Measurements from ENCODE around the gene GATAD2A. TPM values are rescaled to one million over a fixed set of nuclear protein-coding genes. Genes with fewer than 3 reads are reported as not detected.

The GATAD2A gene
- total and polyA plus RNA-seq, 7 experiments from 2014 or later = 11.3 to 123 (median 102) TPM

DNA sequence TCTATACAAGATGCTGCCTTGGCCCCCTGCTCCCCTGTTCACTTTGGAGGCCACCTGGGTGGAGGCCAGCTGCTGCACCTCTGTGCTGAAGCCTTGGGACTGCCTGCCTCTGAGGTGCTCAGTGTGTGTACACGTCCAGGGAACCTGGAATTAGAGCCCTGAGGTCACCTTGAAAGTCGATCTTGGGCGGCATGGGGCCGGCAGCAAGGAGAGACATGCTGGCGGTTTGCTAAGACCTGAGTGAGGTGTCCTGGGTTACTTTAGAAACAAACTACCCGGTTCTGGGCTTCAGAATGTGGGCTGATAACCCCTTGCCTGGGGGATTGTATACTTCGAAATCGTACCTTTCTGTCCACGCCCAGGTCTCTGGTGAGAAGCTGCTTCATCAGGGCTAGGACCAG, 84.3 kb downstream of the GATAD2A start:
- Mint-ChIP-seq H3K4me1 (peaks cover 27 to 61% (median 52%) of the 10 kb centered on the region in 7 donors), H3K36me3 (peaks cover 0 to 13% (median 2%) of the 10 kb centered on the region in 5 donors), H3K27ac (peak overlapping the region; percentile 96 to 99 (median 99)), H3K27me3 (no peaks in the 10 kb centered on the region), H3K4me3 (peak overlapping the region in 9 of 10 donors; percentile 58 to 84 (median 76)), H3K9me3 (no peaks in the 10 kb centered on the region)
- ChIA-PET POLR2A (interaction anchor here (0.7 to 6.4 kb wide), 15 partner anchors 19 to 570 kb away, joined by 3 to 101 read pairs (median 4); partner anchors contain the start of genes BORCS8, DDX49, GATAD2A and NDUFA13), CTCF (interaction anchor here (0.5 to 4.0 kb wide), 24 partner anchors 22 to 349 kb away, joined by 3 to 94 read pairs (median 4); partner anchors contain the start of gene GATAD2A)
- Histone ChIP-seq H3K36me3 (ENCODE audit: control insufficient read depth in 2 of 3, insufficient read depth in 3 of 3, low read length in 3 of 3) (peaks cover 7 to 27% (median 14%) of the 10 kb centered on the region in 3 experiments), H3K4me1 (ENCODE audit: control insufficient read depth in 2 of 2, insufficient read depth in 2 of 2, low read length in 2 of 2) (peaks cover 33 to 50% of the 10 kb centered on the region in 2 donors), H3K27ac (ENCODE audit: low read depth, low read length) (peak overlapping the region; percentile 81), H3K4me3 (ENCODE audit: low read length) (peak overlapping the region; percentile 31), H3K27me3 (ENCODE audit: control insufficient read depth in 2 of 2, insufficient read depth in 2 of 2, low read length in 2 of 2) (no peaks in the 10 kb centered on the region), H3K9me3 (ENCODE audit: control insufficient read depth in 2 of 3, low read length in 3 of 3) (no peaks in the 10 kb centered on the region)
- ATAC-seq = peak; percentile 13
- DNase-seq = peak in 3 of 9 donors; percentile 18 to 37 (median 26)
- intact Hi-C loops (cut with micrococcal nuclease) = loop anchor here (1.0 to 10.0 kb wide), 14 partner anchors 26 to 428 kb away; partner anchors contain the start of genes BORCS8 (in 2 of the 2), GATAD2A (in 2 of the 2), MAU2 (in 2 of the 2) and NDUFA13 (in 2 of the 2)

DNA sequence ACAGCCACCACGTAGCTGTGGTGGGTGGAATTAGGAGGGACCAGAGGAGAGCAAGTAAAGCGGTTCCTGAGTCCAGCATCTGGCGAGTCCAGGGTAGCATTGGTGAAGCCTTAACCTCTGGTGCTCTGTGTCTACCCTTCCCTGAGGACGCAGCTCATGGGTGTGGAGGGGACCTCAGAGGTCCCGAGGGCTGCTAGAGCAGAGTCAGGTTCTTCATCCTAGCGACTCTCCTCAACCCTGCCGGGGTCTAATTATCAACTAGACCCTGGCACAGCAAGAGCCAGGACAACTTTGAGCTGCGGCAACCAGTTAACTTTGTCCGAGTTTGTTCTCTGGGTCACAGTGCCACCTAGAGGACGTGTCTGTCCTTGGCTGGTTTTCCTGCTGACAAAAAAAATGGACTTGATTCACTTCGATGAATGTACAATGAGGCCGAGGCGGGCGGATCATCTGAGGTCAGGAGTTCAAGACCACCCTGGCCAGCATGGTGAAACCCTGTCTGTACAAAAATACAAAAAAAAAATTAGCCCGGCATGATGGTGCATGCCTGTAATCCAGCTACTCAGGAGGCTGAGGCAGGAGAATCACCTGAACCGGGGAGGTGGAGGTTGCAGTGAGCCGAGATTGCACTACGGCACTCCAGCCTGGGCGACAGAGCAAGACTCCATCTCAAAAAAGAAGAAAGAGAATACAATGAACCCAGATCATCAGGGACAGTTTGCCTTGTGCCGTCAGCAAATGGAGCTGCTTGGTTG, 84.9 kb downstream of the GATAD2A start:
- Histone ChIP-seq H3K27me3 (ENCODE audit: control insufficient read depth in 2 of 2, insufficient read depth in 2 of 2, low read length in 2 of 2) (no peaks in the 10 kb centered on the region), H3K4me1 (ENCODE audit: control insufficient read depth in 2 of 2, insufficient read depth in 2 of 2, low read length in 2 of 2) (peaks cover 33 to 44% of the 10 kb centered on the region in 2 donors), H3K9me3 (ENCODE audit: control insufficient read depth in 2 of 3, low read length in 3 of 3) (no peaks in the 10 kb centered on the region), H3K27ac (ENCODE audit: low read depth, low read length) (peak overlapping the region; percentile 81), H3K36me3 (ENCODE audit: control insufficient read depth in 2 of 3, insufficient read depth in 3 of 3, low read length in 3 of 3) (peaks cover 7 to 31% (median 14%) of the 10 kb centered on the region in 3 experiments), H3K4me3 (ENCODE audit: low read length) (peak overlapping the region; percentile 31)
- ChIA-PET POLR2A (interaction anchor here (0.6 to 6.4 kb wide), 17 partner anchors 19 to 571 kb away, joined by 3 to 101 read pairs (median 4); partner anchors contain the start of genes BORCS8, DDX49, GATAD2A and NDUFA13), CTCF (interaction anchor here (0.5 to 4.0 kb wide), 32 partner anchors 15 to 350 kb away, joined by 3 to 94 read pairs (median 4); partner anchors contain the start of gene GATAD2A)
- peaks cover 26 to 56% (median 50%) of the 10 kb centered on the region in 7 donors for H3K4me1 Mint-ChIP-seq
- peak overlapping the region in 6 of 10 donors; percentile 58 to 84 (median 75) for H3K4me3 Mint-ChIP-seq
- intact Hi-C loops (cut with micrococcal nuclease) = loop anchor here in 1 of 2 donors (1.0 to 2.0 kb wide), 3 partner anchors 123 to 344 kb away; no protein-coding TSS in a partner anchor
- no peaks in the 10 kb centered on the region for H3K27me3 Mint-ChIP-seq
- H3K36me3 Mint-ChIP-seq = peaks cover 0 to 16% (median 3%) of the 10 kb centered on the region in 5 donors
- peak; percentile 64 for ATAC-seq
- peak; percentile 59 to 83 (median 77) for DNase-seq
- peak overlapping the region; percentile 96 to 99 (median 99) for H3K27ac Mint-ChIP-seq
- no peaks in the 10 kb centered on the region for H3K9me3 Mint-ChIP-seq

DNA sequence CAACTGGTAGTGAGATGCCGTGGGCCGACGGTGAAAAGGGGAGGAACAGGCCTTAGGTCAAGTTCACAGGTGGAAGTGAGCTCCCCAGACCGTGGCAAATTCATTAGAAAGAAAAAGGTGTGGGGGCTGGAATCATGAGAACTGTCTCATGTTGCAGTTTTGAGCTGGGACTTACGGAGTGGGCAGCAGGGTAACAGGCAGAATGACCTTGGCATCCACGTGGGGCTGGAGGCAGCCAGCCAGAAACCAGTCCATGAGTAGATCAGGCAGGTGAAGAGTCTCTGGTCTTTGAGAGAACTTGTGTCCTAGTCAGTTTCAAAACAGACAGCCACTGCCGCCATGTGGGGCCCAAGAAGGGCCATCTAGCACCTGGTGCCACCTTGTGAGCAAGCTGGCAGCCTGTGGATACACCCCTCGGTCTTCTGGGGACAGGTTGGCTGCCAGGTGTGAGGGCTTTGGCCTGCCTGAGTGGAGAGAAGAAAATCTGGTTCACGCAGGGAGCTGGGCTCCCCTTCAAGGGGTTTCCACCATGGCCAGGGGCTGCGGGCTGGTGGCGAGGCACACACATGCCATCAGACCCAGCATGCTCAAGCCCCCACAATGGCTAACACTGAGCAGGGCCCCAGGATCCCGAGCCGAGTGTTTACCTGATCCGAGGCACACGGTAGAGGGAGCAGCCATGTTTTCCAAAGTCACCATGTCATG, 86.0 kb downstream of the GATAD2A start:
- Histone ChIP-seq H3K36me3 (ENCODE audit: control insufficient read depth in 2 of 3, insufficient read depth in 3 of 3, low read length in 3 of 3) (peaks cover 7 to 41% (median 22%) of the 10 kb centered on the region in 3 experiments), H3K4me3 (ENCODE audit: low read length) (no peak overlapping the region), H3K9me3 (ENCODE audit: control insufficient read depth in 2 of 3, low read length in 3 of 3) (no peaks in the 10 kb centered on the region), H3K27me3 (ENCODE audit: control insufficient read depth in 2 of 2, insufficient read depth in 2 of 2, low read length in 2 of 2) (no peaks in the 10 kb centered on the region), H3K4me1 (ENCODE audit: control insufficient read depth in 2 of 2, insufficient read depth in 2 of 2, low read length in 2 of 2) (peaks cover 33 to 35% of the 10 kb centered on the region in 2 donors), H3K27ac (ENCODE audit: low read depth, low read length) (no peak overlapping the region)
- intact Hi-C loops (cut with micrococcal nuclease) = loop anchor here in 1 of 2 donors (2.0 kb wide), 1 partner anchor 305 kb away; no protein-coding TSS in a partner anchor
- ATAC-seq = no peak
- ChIA-PET CTCF (interaction anchor here (0.7 to 4.0 kb wide), 17 partner anchors 16 to 346 kb away, joined by 3 to 94 read pairs (median 5); partner anchors contain the start of gene GATAD2A), POLR2A (interaction anchor here (1.0 to 6.4 kb wide), 8 partner anchors 19 to 218 kb away, joined by 3 to 101 read pairs (median 8); partner anchors contain the start of genes GATAD2A, NDUFA13, TM6SF2 and TSSK6)
- Mint-ChIP-seq H3K9me3 (no peaks in the 10 kb centered on the region), H3K4me3 (no peak overlapping the region), H3K4me1 (peaks cover 24 to 45% (median 42%) of the 10 kb centered on the region in 7 donors), H3K36me3 (peaks cover 0 to 24% (median 3%) of the 10 kb centered on the region in 5 donors), H3K27me3 (no peaks in the 10 kb centered on the region), H3K27ac (peak overlapping the region in 2 of 9 donors; percentile 14 to 36)
- DNase-seq = no peak

DNA sequence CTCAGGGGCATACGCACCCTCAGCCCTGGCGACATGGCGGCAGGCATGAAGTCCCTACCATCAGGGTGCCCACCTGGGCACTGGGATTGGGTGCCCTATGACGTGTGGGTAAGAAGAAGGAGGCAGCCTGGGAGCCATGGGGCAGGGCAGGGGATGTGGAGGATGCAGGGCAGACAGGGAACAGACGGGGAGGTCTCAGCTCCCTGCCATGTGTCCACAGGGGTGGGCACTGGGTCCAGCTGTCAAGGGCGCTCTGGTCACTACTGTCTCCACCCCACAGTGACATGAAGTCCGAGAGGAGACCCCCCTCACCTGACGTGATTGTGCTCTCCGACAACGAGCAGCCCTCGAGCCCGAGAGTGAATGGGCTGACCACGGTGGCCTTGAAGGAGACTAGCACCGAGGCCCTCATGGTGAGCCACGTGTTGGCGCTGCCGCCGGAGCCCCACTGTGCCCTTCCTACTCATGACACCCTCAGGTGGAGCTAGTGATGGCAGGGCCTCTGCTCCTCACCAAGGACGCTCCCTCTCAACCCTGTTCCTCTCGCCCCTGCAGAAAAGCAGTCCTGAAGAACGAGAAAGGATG, 86.6 kb downstream of the GATAD2A start:
- Histone ChIP-seq H3K4me3 (ENCODE audit: low read length) (no peak overlapping the region), H3K36me3 (ENCODE audit: control insufficient read depth in 2 of 3, insufficient read depth in 3 of 3, low read length in 3 of 3) (peaks cover 7 to 47% (median 22%) of the 10 kb centered on the region in 3 experiments), H3K4me1 (ENCODE audit: control insufficient read depth in 2 of 2, insufficient read depth in 2 of 2, low read length in 2 of 2) (peaks cover 31 to 33% of the 10 kb centered on the region in 2 donors), H3K27ac (ENCODE audit: low read depth, low read length) (no peak overlapping the region), H3K27me3 (ENCODE audit: control insufficient read depth in 2 of 2, insufficient read depth in 2 of 2, low read length in 2 of 2) (no peaks in the 10 kb centered on the region), H3K9me3 (ENCODE audit: control insufficient read depth in 2 of 3, low read length in 3 of 3) (no peaks in the 10 kb centered on the region)
- ChIA-PET CTCF (interaction anchor here (0.8 to 1.7 kb wide), 5 partner anchors 87 to 165 kb away, joined by 3 to 9 read pairs (median 3); partner anchors contain the start of gene GATAD2A), POLR2A (interaction anchor here (0.8 to 6.4 kb wide), 5 partner anchors 22 to 128 kb away, joined by 3 to 101 read pairs (median 3); no protein-coding TSS in a partner anchor)
- no peaks in the 10 kb centered on the region for H3K27me3 Mint-ChIP-seq
- H3K4me1 Mint-ChIP-seq = peaks cover 24 to 39% (median 35%) of the 10 kb centered on the region in 7 donors
- H3K4me3 Mint-ChIP-seq = no peak overlapping the region
- H3K36me3 Mint-ChIP-seq = peaks cover 0 to 29% (median 7%) of the 10 kb centered on the region in 5 donors
- intact Hi-C loops (cut with micrococcal nuclease) = no loop called here
- peak overlapping the region in 3 of 9 donors; percentile 16 to 41 (median 36) for H3K27ac Mint-ChIP-seq
- ATAC-seq (no peak), DNase-seq (no peak)
- H3K9me3 Mint-ChIP-seq = no peaks in the 10 kb centered on the region

DNA sequence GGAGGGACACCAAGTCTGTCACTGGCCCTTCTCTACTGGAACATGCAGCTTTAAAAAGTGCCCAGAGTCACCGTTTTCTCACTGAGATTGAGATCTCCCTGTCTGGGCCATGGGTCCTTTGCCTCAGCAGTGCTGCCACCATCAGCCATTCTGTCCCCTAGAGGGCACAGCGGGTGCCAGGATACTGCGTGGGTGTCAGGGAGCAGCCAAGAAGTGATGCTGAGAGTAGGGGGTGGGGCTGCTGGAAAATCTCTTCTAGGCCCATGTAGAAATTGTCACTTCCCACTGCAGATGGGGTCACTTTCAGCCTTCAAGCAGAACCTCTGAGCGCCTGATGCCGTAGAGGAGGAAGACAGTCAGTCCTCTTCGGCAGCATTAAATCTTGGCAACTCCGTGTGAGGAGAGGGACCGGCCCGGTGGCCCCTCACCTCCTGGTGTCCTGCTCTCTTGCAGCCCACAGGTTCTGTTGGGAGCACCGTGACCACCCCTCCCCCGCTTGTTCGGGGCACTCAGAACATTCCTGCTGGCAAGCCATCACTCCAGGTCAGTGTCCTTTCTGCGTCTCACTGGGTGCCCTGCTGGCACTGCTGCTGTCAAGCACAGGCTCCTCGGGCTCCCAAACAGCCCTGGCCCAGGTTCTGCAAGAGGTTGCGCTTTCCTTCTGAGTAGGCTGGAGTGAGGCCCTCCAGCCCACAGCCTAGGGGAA, 88.5 kb downstream of the GATAD2A start:
- peaks cover 18 to 66% (median 26%) of the 10 kb centered on the region in 3 experiments for H3K36me3 ChIP-seq (ENCODE audit: control insufficient read depth in 2 of 3, insufficient read depth in 3 of 3, low read length in 3 of 3)
- Mint-ChIP-seq H3K27me3 (no peaks in the 10 kb centered on the region), H3K36me3 (peaks cover 0 to 33% (median 7%) of the 10 kb centered on the region in 5 donors), H3K27ac (no peak overlapping the region), H3K4me3 (no peak overlapping the region), H3K4me1 (peaks cover 12 to 20% (median 17%) of the 10 kb centered on the region in 7 donors), H3K9me3 (peaks cover 0 to 1% (median 0%) of the 10 kb centered on the region in 11 donors)
- no peaks in the 10 kb centered on the region for H3K9me3 ChIP-seq (ENCODE audit: control insufficient read depth in 2 of 3, low read length in 3 of 3)
- CTCF ChIA-PET = interaction anchor here (0.6 to 1.7 kb wide), 2 partner anchors 92 to 132 kb away, joined by 3 to 9 read pairs; no protein-coding TSS in a partner anchor
- H3K4me1 ChIP-seq (ENCODE audit: control insufficient read depth in 2 of 2, insufficient read depth in 2 of 2, low read length in 2 of 2) = peaks cover 12 to 17% of the 10 kb centered on the region in 2 donors
- ATAC-seq = no peak
- POLR2A ChIA-PET = no interaction called here
- H3K27me3 ChIP-seq (ENCODE audit: control insufficient read depth in 2 of 2, insufficient read depth in 2 of 2, low read length in 2 of 2) = no peaks in the 10 kb centered on the region
- H3K4me3 ChIP-seq (ENCODE audit: low read length) = no peak overlapping the region
- no peak for DNase-seq
- H3K27ac ChIP-seq (ENCODE audit: low read depth, low read length) = no peak overlapping the region
- intact Hi-C loops (cut with micrococcal nuclease) = no loop called here
